Measurements from ENCODE around the gene TBC1D7.

- TF ChIP-seq CEBPB (IDR thresholded peaks at IDR 0.05) = no peak
- no peak for TF ChIP-seq EP300 (IDR thresholded peaks at IDR 0.05; ENCODE audit: borderline replicate concordance)
- no peak for TF ChIP-seq CREB1 (IDR thresholded peaks at IDR 0.05; ENCODE audit: low read depth)
- TF ChIP-seq REST (IDR thresholded peaks at IDR 0.05; ENCODE audit: low read depth) = no peak
- no peak for TF ChIP-seq FOXM1 (IDR thresholded peaks at IDR 0.05; ENCODE audit: borderline replicate concordance, low read depth)
- TF ChIP-seq TAF1 (IDR thresholded peaks at IDR 0.05; ENCODE audit: low read depth) = no peak
- TF ChIP-seq USF1 (IDR thresholded peaks at IDR 0.05) = no peak
- no peak for TF ChIP-seq EGR1 (IDR thresholded peaks at IDR 0.05)
Observed at GRCh38 chr6:13339863-13340630, 11.7 kb upstream of the TBC1D7 start.
